Fibroblast of the aortic adventitia (primary cell): ENCODE data around the gene TRPM3. TPM values are rescaled to one million over a fixed set of nuclear protein-coding genes. Genes with fewer than 3 reads are reported as not detected.

Source experiments
- DNase-seq: peaks from one replicate; pipeline ENCODE4 v3.0.0-alpha.2; 2010; ENCODE audit warnings: low read depth
- H3K4me3 ChIP-seq: 2 replicates; pipeline ENCODE4 v1.5.1; 2011; ENCODE audit warnings: low read depth, mild to moderate bottlenecking, control low read depth, low read length, moderate library complexity
- total RNA-seq: library from RNA; depleted of rRNA; stranded (reverse); fragments of >200 nt; gene quantifications from 2 replicates; pipeline ENCODE4 v1.2.3, GENCODE V29; 2012; ENCODE audit warnings: low replicate concordance
- TF ChIP-seq, protein P1 (sequence below): IDR thresholded peaks from 2 replicates; pipeline ENCODE4 v1.5.1; 2011; ENCODE audit warnings: mild to moderate bottlenecking, low read length, control low read depth, inconsistent platforms; ENCODE audit not compliant: insufficient read depth

Gene TRPM3
- total RNA-seq, 1 donor: 8.8 TPM

DNA sequence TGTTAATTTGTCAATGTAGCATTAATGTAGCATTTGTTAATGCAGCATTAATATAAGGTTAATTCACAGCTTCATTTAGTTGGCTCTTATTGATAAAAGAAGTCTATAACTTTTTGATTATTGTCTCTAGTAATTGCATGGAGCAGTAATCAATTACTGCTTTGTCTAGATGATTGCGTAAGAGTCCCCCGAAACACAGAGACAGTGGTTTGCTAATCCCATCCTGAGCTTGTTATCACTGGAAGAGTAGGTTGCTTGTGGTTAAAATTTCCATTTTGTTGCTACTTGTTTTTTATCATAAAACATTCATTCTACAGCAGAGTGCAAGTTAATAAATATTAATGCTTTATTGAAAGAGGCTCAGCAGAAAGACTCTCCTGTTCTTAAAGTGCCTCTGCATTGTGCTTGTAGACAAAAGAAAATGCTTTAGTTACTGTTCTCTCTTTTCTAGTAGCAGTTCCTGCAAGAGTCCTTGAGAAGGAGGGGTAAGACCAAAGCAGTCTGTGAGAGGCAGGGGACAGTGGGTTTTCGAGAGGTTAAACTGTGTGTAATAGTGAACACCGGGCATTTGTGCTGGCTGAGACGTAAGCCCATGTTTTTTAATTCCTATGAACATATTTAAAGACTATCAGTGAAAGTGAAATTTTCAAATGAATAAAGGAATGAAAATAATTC lies 291.7 kb downstream of the TRPM3 start:
- TF ChIP-seq, protein P1, sequence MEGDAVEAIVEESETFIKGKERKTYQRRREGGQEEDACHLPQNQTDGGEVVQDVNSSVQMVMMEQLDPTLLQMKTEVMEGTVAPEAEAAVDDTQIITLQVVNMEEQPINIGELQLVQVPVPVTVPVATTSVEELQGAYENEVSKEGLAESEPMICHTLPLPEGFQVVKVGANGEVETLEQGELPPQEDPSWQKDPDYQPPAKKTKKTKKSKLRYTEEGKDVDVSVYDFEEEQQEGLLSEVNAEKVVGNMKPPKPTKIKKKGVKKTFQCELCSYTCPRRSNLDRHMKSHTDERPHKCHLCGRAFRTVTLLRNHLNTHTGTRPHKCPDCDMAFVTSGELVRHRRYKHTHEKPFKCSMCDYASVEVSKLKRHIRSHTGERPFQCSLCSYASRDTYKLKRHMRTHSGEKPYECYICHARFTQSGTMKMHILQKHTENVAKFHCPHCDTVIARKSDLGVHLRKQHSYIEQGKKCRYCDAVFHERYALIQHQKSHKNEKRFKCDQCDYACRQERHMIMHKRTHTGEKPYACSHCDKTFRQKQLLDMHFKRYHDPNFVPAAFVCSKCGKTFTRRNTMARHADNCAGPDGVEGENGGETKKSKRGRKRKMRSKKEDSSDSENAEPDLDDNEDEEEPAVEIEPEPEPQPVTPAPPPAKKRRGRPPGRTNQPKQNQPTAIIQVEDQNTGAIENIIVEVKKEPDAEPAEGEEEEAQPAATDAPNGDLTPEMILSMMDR: no peak
- no peak overlapping the region for H3K4me3 ChIP-seq
- no peak for DNase-seq

GRCh38 chr9:70826562-70826961 lies 294.9 kb downstream of the TRPM3 start:
- no peak overlapping the region for H3K4me3 ChIP-seq
- TF ChIP-seq, protein P1: no peak
- DNase-seq: no peak

- H3K4me3 ChIP-seq: no peak overlapping the region
- TF ChIP-seq, protein P1: no peak
- no peak for DNase-seq
Measured at GRCh38 chr9:70823284-70823683, 298.1 kb downstream of the TRPM3 start.

DNA sequence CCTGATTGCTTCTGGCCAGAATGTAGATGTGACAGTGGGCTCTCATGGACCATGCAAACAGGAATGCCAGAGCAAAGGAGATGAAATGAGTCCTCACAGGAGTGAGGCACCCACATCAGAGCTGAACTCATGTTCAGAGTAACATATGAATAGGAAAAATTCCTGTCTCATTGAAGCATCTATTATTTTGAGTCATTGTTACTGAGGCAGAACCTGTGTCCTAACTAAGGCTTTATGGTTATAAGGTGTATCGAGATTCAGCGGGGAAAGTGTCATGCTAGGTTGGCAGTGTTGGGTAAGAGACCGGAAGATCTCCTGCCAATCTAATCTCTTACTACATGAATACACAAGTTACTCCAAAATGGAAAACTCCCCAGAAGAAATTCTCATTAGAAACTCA lies 304.1 kb downstream of the TRPM3 start:
- H3K4me3 ChIP-seq: no peak overlapping the region
- TF ChIP-seq, protein P1: no peak
- no peak for DNase-seq

DNA sequence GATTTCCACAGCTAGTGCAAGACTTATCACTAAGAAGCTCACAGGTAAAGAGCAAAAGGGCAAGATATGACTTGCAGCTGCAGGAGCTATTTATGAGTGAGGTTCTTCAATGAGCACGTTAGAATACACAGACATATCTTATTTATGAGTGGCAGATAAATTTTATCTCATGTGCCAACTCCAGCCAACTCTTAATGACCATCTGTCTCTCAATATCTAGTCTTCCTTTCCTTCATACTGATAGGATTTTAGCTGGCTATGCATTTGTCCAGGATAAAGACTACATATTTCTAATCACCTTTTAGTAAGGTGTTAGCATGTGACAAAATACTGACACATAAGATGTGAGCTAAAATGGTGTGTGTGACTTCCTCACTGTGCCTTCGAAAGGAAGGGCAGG lies 304.5 kb downstream of the TRPM3 start:
- TF ChIP-seq, protein P1: no peak
- no peak for DNase-seq
- H3K4me3 ChIP-seq: no peak overlapping the region

DNA sequence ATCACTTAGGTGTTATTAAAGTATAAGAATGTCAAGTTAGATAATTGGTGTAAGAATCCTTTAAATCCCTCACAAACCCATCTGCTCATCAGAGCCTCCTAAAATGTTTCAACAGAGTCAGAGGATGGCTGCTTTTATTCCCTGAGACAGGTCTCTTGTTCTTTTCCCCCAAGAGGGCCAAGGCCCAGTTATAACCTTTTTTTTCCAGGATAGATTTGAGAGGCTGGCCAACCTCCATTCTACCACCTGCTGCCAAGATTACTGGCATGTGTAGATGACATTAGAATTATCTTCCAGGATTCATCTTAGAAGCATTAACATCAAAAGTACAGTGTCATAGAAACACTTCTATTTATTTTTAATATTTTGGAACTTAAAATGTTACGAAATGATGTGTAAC lies 305.1 kb downstream of the TRPM3 start:
- no peak overlapping the region for H3K4me3 ChIP-seq
- TF ChIP-seq, protein P1: no peak
- DNase-seq: no peak

DNA sequence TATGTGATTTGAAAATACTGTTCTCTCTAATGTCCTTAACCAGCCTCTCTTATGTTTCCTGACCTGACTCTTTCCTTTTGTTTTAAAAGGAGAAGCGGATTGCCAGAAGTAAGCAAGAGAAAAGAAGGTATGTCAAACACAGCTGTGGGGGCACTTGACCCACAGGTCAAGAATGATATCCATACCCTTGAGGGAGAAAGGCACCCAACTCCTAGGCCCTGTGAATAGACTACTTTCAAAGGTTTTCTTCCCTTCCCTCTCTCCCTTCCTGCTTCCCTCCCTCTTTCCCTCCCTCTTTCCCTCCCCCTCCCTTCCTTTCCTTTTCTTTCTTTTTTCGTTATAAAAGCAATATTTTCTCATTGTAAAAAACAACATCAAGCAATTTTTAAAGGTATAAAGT lies 306.8 kb downstream of the TRPM3 start:
- no peak for DNase-seq
- TF ChIP-seq, protein P1: no peak
- H3K4me3 ChIP-seq: no peak overlapping the region
